ENCODE data around the gene AIFM2. TPM values are rescaled to one million over a fixed set of nuclear protein-coding genes. Genes with fewer than 3 reads are reported as not detected.

AIFM2 gene
- total RNA-seq, 4 donors from 2014 or later = 11.8 to 23.3 (median 16.9) TPM

DNA sequence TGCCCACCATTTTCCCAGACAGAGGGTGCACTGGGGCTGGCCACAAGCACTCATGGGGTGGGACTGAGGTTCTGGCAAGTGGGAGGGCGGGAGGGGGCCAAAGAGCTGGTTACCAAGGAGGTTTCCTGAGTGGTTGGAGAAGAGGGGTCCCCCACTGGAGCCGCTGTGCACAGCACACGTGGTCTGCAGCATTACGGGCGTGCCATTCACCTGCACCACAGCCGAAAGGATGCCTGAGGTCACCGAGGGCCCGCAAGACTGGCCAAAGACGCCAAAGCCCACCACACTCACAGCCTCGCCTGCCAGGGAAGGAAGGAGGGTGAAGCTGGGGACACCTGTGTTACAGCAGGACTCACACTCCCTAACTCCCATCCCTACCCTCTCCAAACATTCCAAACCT is 9.9 kb upstream of the AIFM2 start:
- Histone ChIP-seq H3K9me3 (no peaks in the 10 kb centered on the region), H3K4me1 (peaks cover 5 to 34% (median 11%) of the 10 kb centered on the region in 3 donors), H3K4me3 (no peak overlapping the region), H3K27me3 (no peaks in the 10 kb centered on the region), H3K36me3 (peaks cover 0 to 19% of the 10 kb centered on the region in 2 donors), H3K27ac (no peak overlapping the region)
- WGBS, 2 donors (ENCODE audit: low coverage in 1 of 2) = 67% methylated on average over 3 of the region's 10 CpGs; no CpG with 5 or more reads in 1 of the 2 donors
- TF ChIP-seq POLR2A (IDR thresholded peaks at IDR 0.05) = no peak
- ATAC-seq = no peak

DNA sequence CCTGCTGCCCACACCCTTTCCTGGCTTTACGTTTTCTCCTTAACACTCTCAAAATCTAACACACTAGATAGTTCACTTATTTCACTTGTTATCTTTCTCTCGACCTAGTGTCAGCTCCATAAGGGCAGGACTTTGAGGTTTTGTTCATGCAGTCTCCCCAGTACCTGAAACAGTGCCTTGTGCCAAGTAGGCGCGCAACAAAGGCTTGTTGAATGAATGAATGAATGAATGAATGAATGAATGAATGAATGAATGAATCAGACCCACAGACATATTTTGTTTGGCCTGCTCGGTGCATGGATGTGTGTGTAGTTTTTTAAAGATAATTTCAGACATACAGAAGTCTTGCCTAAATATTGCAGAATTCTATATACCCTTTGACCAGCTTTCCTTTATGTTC is 7.7 kb upstream of the AIFM2 start:
- Histone ChIP-seq H3K4me1 (peaks cover 0 to 22% (median 6%) of the 10 kb centered on the region in 3 donors), H3K27me3 (no peaks in the 10 kb centered on the region), H3K27ac (no peak overlapping the region), H3K36me3 (peaks cover 0 to 19% of the 10 kb centered on the region in 2 donors), H3K9me3 (no peaks in the 10 kb centered on the region), H3K4me3 (no peak overlapping the region)
- no peak for TF ChIP-seq EP300 (IDR thresholded peaks at IDR 0.05)
- WGBS, 2 donors (ENCODE audit: low coverage in 1 of 2) = 81 to 88% methylated on average over 5 of the region's 5 CpGs
- ATAC-seq = no peak

DNA sequence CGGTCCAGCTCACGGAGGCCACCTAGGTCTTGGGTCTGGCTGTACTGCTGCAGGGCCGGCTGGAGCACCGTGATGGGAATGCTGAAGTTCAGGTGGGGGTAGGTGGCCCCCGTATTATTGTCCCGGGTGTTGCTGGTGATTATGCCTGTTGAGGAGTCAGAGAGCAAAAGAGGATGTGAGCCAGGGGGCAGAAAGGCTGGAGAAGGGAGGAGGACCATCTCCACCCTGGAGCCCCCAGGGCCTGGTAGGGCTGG is 7.3 kb upstream of the AIFM2 start:
- peaks cover 0 to 18% (median 5%) of the 10 kb centered on the region in 3 donors for H3K4me1 ChIP-seq
- 80 to 90% methylated on average over 1 to 2 of the region's 6 CpGs for WGBS, 2 donors (ENCODE audit: low coverage in 1 of 2)
- no peak for ATAC-seq
- H3K4me3 ChIP-seq = no peak overlapping the region
- H3K27ac ChIP-seq = no peak overlapping the region
- TF ChIP-seq, protein P1, sequence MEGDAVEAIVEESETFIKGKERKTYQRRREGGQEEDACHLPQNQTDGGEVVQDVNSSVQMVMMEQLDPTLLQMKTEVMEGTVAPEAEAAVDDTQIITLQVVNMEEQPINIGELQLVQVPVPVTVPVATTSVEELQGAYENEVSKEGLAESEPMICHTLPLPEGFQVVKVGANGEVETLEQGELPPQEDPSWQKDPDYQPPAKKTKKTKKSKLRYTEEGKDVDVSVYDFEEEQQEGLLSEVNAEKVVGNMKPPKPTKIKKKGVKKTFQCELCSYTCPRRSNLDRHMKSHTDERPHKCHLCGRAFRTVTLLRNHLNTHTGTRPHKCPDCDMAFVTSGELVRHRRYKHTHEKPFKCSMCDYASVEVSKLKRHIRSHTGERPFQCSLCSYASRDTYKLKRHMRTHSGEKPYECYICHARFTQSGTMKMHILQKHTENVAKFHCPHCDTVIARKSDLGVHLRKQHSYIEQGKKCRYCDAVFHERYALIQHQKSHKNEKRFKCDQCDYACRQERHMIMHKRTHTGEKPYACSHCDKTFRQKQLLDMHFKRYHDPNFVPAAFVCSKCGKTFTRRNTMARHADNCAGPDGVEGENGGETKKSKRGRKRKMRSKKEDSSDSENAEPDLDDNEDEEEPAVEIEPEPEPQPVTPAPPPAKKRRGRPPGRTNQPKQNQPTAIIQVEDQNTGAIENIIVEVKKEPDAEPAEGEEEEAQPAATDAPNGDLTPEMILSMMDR (IDR thresholded peaks at IDR 0.05) = no peak
- TF ChIP-seq POLR2A (IDR thresholded peaks at IDR 0.05) (no peak), EP300 (IDR thresholded peaks at IDR 0.05) (no peak), POLR2AphosphoS5 (IDR thresholded peaks at IDR 0.05) (no peak)
- H3K36me3 ChIP-seq = peaks cover 0 to 19% of the 10 kb centered on the region in 2 donors
- no peaks in the 10 kb centered on the region for H3K27me3 ChIP-seq
- H3K9me3 ChIP-seq = no peaks in the 10 kb centered on the region

DNA sequence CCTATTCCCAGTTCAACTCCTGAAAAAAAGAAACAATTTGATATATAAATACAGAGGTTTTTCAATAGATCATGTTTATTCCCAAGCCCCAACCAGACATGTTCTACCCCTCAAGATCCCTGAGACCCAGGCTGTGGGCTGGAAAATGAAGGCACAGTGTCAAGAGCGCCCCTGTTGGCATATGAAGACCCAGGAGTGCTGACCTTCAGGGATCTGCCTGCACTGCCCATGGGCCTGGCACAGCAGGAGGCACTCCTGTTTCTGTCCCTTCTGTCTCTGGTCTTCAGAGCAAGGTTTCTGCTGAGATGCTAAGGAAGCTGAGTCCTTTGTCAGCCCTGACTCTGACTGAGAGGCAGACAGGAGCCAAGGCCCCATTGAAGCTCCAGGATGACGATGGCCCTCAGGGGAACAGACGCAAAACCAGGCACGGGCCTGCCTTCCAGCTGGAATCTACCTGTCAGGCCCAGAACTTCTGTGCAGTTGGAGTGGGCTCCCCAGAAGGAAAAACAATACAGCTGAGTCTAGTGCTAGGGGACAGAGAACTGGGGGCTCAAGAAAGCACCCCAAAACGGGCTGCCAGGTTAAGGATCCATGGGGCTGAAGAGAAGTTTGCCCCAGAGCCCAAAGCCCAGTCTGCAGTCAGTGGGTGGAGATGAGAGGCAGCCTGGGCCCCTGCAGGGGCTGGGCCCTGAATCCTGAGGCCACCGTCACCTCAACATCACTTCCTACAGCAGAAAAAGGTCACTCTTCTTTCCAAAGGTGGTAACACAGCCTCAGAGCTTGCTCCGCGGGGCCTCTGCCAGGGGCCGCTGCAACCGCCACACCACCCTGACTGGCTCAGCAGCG is 6.7 kb upstream of the AIFM2 start:
- Histone ChIP-seq H3K4me1 (peaks cover 0 to 13% (median 0%) of the 10 kb centered on the region in 3 donors), H3K27ac (no peak overlapping the region), H3K27me3 (no peaks in the 10 kb centered on the region), H3K9me3 (no peaks in the 10 kb centered on the region), H3K36me3 (peaks cover 0 to 19% of the 10 kb centered on the region in 2 donors), H3K4me3 (no peak overlapping the region)
- ATAC-seq = no peak
- TF ChIP-seq POLR2AphosphoS5 (IDR thresholded peaks at IDR 0.05) (no peak), POLR2A (IDR thresholded peaks at IDR 0.05) (no peak), EP300 (IDR thresholded peaks at IDR 0.05) (no peak)
- TF ChIP-seq, protein P1 (IDR thresholded peaks at IDR 0.05) = no peak
- 80% methylated on average over 1 to 2 of the region's 11 CpGs for WGBS, 2 donors (ENCODE audit: low coverage in 1 of 2)

DNA sequence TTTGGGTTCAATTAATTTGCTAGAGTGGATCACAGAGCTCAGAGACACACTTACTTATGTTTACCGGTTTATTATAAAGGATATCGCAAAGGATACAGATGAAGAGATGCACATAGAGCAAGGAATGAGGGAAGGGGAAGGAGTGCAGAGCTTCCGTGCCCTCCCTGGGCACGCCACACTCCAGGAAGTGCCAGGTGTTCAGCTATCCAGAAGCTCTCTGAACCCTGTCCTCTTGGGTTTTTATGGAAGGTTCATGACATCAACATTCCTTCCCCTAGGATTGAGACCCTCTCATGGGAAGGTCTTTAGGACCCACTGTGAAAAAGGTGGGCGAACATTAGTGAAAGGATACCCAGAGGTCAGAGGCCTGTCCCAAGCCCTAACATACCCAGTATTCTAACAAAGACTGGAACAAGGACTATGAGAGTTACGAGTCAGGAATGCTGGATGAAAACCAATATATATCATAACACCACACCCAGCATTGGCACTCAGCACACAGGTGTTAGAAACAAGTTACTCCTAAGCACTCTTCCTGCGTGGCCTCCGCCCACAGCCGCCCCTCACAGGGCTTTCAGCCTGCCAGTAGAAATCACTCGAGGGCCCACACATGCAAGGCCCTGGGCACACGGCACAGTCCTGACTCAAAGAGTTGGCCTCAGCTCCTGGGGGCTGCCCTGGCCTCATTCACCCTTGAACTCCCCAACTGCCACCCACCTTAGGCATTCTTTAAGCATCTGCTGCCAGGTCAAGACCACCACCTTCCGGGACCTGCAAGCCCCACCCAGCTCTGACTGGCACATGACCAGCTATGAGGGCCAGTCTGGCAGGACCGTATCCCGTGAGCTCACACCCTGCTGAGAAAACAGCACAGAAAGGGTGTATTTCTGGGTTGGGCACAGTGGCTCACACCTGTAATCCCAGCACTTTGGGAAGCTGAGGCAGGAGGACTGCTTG is 5.6 kb upstream of the AIFM2 start:
- TF ChIP-seq POLR2A (IDR thresholded peaks at IDR 0.05) (no peak), POLR2AphosphoS5 (IDR thresholded peaks at IDR 0.05) (no peak)
- H3K27me3 ChIP-seq = no peaks in the 10 kb centered on the region
- H3K4me1 ChIP-seq = peaks cover 0 to 4% (median 1%) of the 10 kb centered on the region in 3 donors
- no peak overlapping the region for H3K27ac ChIP-seq
- peaks cover 0 to 19% of the 10 kb centered on the region in 2 donors for H3K36me3 ChIP-seq
- 96 to 100% methylated on average over 4 to 8 of the region's 14 CpGs for WGBS, 2 donors (ENCODE audit: low coverage in 1 of 2)
- ATAC-seq = no peak
- H3K4me3 ChIP-seq = no peak overlapping the region
- no peaks in the 10 kb centered on the region for H3K9me3 ChIP-seq

DNA sequence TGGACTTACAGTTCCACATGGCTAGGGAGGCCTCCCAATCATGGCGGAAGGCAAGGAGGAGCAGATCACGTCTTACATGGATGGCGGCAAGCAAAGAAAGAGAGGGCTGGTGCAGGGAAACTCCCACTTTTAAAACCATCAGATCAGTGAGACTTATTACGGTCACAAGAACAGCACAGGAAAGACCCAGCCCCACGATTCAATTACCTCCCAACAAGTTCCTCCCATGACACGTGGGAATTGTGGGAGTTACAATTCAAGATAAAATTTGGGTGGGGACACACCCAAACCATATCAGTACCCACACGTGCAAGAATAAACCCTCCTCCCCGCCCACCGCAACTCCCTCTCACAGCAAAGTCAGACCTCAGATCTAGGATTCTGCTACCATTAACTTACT is 4.5 kb upstream of the AIFM2 start:
- WGBS, 2 donors (ENCODE audit: low coverage in 1 of 2) = 80 to 96% methylated on average over 1 to 7 of the region's 9 CpGs

More for the DNA sequence above, 4.5 kb upstream of the AIFM2 start:
- peaks cover 0 to 11% (median 4%) of the 10 kb centered on the region in 3 donors for H3K4me1 ChIP-seq
- no peaks in the 10 kb centered on the region for H3K27me3 ChIP-seq
- ATAC-seq = no peak
- H3K9me3 ChIP-seq = no peaks in the 10 kb centered on the region
- no peak for TF ChIP-seq POLR2AphosphoS5 (IDR thresholded peaks at IDR 0.05)
- no peak for TF ChIP-seq POLR2A (IDR thresholded peaks at IDR 0.05)
- TF ChIP-seq, protein P1 (IDR thresholded peaks at IDR 0.05) = no peak
- no peak for TF ChIP-seq EP300 (IDR thresholded peaks at IDR 0.05)
- peaks cover 0 to 19% of the 10 kb centered on the region in 2 donors for H3K36me3 ChIP-seq
- no peak overlapping the region for H3K27ac ChIP-seq
- H3K4me3 ChIP-seq = no peak overlapping the region
